Cardiac muscle cell (in vitro differentiated cells and primary cell): ENCODE results near the gene SUV39H2. TPM values are rescaled to one million over a fixed set of nuclear protein-coding genes. Genes with fewer than 3 reads are reported as not detected.

Experiments
- DNase-seq, 2 donors: peaks; one replicate each; pipeline versions ENCODE4 v3.0.0 to v3.0.0-alpha.2; 2010 to 2017; ENCODE audit warnings: low read depth in 1 of 2, low spot score in 1 of 2
- H3K27ac ChIP-seq: fragments of 200-600 bp; sonication (generic); 2 replicates; pipeline ENCODE4 v1.5.1; 2016
- H3K27me3 ChIP-seq: fragments of 200-600 bp; sonication (generic); 2 replicates; pipeline ENCODE4 v1.6.0; 2016; ENCODE audit warnings: control low read depth
- H3K36me3 ChIP-seq: fragments of 200-600 bp; sonication (generic); 2 replicates; pipeline ENCODE4 v1.5.1; 2016; ENCODE audit warnings: control low read depth
- H3K4me1 ChIP-seq: fragments of 200-600 bp; sonication (generic); 2 replicates; pipeline ENCODE4 v1.8.1; 2017; ENCODE audit warnings: low read depth, mild to moderate bottlenecking, mixed run types
- H3K4me3 ChIP-seq: fragments of 200-600 bp; sonication (generic); 2 replicates; pipeline ENCODE4 v1.5.1; 2016; ENCODE audit warnings: mild to moderate bottlenecking
- H3K9me3 ChIP-seq: fragments of 200-600 bp; sonication (generic); 2 replicates; pipeline ENCODE4 v1.5.1; 2017; ENCODE audit warnings: low read depth, mild to moderate bottlenecking, control low read depth
- CTCF ChIP-seq: IDR thresholded peaks from 2 replicates; pipeline ENCODE4 v1.5.1; 2012; ENCODE audit warnings: low read depth, mild to moderate bottlenecking, low read length
- polyA plus RNA-seq: library from polyadenylated mRNA; unstranded; fragments of >200 nt; fragmentation: Nextera tagmentation; extraction: Ambion mirVana; gene quantifications from 2 replicates; pipeline ENCODE4 v1.2.1, GENCODE V29; 2016
- total RNA-seq: library from RNA; depleted of rRNA; stranded (reverse); fragments of >200 nt; gene quantifications from 2 replicates; pipeline ENCODE4 v1.2.3, GENCODE V29; 2016

SUV39H2 gene
- total RNA-seq (6.9 and 10.6 TPM in 2 replicates), polyA plus RNA-seq (12.4 and 20.4 TPM in 2 replicates)

GRCh38 chr10:14878266-14879123, at the start of gene SUV39H2:
SUV39H2 (plus strand) TSS chr10:14878866; CDS start chr10:14878889, 23 bp downstream.
- Histone ChIP-seq H3K4me3 (peak within 1 kb of the TSS; percentile 84), H3K4me1 (peaks cover 11% of the 10 kb centered on the region), H3K9me3 (no peaks in the 10 kb centered on the region), H3K27ac (peak within 1 kb of the TSS; percentile 85), H3K27me3 (no peaks in the 10 kb centered on the region), H3K36me3 (no peaks in the 10 kb centered on the region)
- no peak for TF ChIP-seq CTCF
- DNase-seq = peak; percentile 97 to 98

DNA sequence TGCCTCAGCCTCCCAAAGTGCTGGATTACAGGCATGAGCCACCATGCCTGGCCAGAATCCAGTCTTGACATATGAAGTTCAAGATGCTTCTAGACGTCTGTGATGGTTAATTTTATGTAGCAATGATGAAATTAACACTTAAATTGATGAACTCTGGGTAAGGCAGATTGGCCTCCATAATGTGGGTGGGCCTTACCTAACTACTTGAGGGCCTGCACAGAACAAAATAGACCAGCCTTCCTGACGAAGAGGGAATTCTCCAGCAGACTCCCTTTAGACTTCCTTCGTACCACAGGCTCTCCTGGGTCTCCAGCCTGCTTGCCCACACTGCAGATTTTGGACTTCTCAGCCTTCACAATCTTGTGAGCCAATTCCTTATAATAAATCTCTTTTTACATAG, 45.6 kb upstream of the SUV39H2 start:
- Histone ChIP-seq H3K36me3 (no peaks in the 10 kb centered on the region), H3K27ac (no peak overlapping the region), H3K27me3 (no peaks in the 10 kb centered on the region), H3K9me3 (no peaks in the 10 kb centered on the region), H3K4me3 (no peak overlapping the region), H3K4me1 (peaks cover 10% of the 10 kb centered on the region)
- no peak for DNase-seq
- no peak for TF ChIP-seq CTCF

- Histone ChIP-seq H3K9me3 (no peaks in the 10 kb centered on the region), H3K27ac (peak overlapping the region; percentile 98), H3K27me3 (no peaks in the 10 kb centered on the region), H3K4me3 (no peak overlapping the region), H3K4me1 (peaks cover 10% of the 10 kb centered on the region), H3K36me3 (peaks cover 10% of the 10 kb centered on the region)
- DNase-seq = no peak
- TF ChIP-seq CTCF = no peak
Observed at GRCh38 chr10:14836208-14836607, 42.5 kb upstream of the SUV39H2 start.

DNA sequence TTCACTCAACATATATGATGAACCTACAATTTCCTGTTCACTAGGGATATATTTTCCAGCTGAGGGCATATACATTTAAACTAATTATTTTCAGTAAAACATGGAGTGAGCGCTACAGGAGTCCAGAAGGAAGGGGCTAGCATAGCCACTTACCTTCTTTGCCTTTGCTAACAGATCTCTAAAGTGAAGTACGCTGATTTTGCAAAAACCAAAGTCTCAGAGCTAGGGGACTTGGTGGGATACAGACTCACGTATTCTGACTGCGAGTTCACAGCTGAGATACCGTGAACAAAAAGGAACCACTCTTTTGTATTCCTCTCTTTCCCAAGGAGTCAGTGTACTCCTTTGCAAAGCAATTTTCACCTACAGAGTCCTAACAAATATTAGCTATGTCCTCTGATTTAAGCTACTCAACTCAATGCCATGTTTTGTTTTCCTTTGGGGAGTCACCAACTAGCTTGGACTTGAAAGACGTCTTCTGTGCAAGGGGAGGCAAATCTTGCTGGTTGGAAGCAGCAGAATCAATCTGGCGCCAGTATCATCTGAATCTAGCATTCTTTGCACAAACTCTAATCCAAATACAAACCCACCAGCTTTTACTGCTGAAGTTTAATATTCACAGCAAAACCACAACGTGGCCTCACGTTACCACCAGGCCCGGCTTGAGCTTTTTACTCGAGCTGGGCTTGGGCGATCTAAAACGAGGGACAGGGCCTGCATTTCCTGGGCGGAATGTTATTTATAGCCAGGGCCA, 41.5 kb upstream of the SUV39H2 start:
- Histone ChIP-seq H3K9me3 (no peaks in the 10 kb centered on the region), H3K4me1 (peaks cover 10% of the 10 kb centered on the region), H3K36me3 (peaks cover 14% of the 10 kb centered on the region), H3K4me3 (peak overlapping the region; percentile 50), H3K27me3 (no peaks in the 10 kb centered on the region), H3K27ac (peak overlapping the region; percentile 98)
- TF ChIP-seq CTCF = no peak
- peak in 1 of 2 donors; percentile 3 for DNase-seq

GRCh38 chr10:14837757-14838581, 40.7 kb upstream of the SUV39H2 start, which contains the start of the genes CDNF, HSPA14 and MSANTD7:
CDNF (minus strand) TSS chr10:14838037; CDS start chr10:14837946, 91 bp downstream.
HSPA14 (plus strand) TSS chr10:14838306; CDS start chr10:14838403, 97 bp downstream.
MSANTD7 (plus strand) TSS chr10:14838306; CDS start chr10:14842285, 3,979 bp downstream.
- peak; percentile 100 for DNase-seq
- Histone ChIP-seq H3K27me3 (no peaks in the 10 kb centered on the region), H3K36me3 (peaks cover 21% of the 10 kb centered on the region), H3K27ac (peak within 1 kb of the TSS; percentile 98), H3K9me3 (no peaks in the 10 kb centered on the region), H3K4me1 (peaks cover 10% of the 10 kb centered on the region), H3K4me3 (peak within 1 kb of the TSS; percentile 92)
- TF ChIP-seq CTCF = no peak
